ENCODE results near the gene MBP.

Gene MBP

DNA sequence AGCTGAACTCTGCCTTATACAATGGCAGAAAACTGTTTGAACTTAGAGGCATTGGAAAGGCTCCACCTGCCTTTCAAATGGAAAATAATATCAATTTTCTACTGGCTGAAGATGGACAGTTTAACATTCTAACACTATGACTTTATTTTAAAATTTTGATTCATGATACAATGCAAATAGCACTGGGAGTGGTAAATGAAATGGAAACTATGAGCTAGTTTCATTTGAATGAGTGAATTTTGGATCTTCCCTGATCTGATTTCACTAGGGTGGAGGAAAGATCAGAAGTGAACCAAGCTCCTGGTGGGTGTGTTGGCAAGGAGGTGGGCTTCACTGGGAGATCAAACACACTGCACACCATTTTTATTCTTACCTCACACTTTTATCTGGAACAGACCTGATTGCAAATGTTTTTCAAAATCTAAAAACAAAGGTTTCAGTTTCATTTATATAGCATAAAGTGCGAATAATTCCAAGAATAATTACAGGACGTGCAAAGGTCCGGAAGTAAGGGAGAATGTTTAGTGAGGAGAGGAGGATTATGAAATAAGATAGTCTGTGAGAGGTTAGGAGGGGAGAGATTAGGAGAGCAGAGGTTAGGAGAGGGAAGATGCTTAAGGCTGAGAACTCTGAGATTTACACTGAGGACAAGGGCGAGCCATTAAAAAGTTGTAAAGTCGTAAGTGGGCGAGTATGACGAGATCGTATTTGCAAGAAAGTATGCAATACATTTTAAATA is 18.6 kb upstream of the MBP start:
- no peak for DNase-seq (ENCODE audit: low spot score)

DNA sequence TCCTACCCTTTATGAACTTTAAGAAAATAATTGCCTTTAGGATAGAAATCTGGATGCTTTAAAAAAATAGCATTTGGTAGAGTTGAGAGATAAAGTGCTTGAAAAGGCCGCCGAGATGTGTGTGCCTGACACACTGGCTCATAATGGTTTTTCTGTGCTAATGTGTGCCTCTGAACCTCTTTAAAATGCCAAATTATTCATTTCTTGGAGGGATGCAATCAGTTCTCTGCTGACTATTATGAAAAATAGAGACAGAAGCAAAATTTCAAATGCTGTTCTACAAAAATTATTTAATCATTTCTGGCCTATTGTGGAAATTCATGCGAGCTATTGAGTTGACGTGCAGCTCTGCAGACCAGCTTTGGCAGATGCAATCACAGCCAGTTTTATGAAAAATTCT is 18.0 kb upstream of the MBP start:
- DNase-seq (ENCODE audit: low spot score), result no peak

DNA sequence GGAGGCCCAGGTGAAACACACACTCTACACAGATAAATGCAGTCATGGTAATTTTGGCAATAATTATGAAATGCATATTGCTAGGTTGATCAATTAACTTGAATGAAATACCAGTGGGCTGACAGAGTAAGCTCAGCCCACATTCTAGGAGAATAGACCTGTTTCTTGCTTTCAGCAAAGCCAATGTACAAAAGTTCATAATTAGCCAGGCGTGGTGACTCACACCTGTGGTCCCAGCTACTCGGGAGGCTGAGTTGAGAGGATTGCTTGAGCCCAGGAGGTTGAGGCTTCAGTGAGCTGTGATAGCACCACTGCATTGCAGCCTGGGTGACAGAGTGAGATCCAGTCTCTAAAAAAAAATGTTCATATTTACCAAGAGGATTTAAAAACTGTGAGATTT is 15.7 kb upstream of the MBP start:
- no peak for DNase-seq (ENCODE audit: low spot score)

DNA sequence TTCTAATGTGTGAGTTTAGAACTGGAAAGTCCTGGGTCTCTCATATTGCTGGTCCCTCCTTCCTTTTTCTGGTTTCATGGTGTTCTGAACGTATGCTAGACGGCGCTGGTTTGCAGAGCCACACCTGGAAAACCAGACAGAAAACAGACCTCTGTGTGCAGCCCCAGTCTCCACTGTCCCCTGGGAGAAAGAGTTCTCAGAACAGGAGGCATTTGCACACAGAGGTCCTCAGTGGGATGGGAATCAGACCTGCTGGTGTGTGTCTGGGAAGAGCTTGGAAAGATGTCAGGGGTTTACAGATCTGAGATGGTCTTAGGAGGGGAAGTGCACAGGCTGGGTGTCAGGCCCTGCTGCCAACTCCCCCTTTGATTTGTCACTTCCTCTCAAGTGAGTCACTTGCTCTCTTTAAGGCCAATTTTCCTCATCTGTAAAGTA is 14.9 kb upstream of the MBP start:
- peak; percentile 49 for DNase-seq (ENCODE audit: low spot score)

DNA sequence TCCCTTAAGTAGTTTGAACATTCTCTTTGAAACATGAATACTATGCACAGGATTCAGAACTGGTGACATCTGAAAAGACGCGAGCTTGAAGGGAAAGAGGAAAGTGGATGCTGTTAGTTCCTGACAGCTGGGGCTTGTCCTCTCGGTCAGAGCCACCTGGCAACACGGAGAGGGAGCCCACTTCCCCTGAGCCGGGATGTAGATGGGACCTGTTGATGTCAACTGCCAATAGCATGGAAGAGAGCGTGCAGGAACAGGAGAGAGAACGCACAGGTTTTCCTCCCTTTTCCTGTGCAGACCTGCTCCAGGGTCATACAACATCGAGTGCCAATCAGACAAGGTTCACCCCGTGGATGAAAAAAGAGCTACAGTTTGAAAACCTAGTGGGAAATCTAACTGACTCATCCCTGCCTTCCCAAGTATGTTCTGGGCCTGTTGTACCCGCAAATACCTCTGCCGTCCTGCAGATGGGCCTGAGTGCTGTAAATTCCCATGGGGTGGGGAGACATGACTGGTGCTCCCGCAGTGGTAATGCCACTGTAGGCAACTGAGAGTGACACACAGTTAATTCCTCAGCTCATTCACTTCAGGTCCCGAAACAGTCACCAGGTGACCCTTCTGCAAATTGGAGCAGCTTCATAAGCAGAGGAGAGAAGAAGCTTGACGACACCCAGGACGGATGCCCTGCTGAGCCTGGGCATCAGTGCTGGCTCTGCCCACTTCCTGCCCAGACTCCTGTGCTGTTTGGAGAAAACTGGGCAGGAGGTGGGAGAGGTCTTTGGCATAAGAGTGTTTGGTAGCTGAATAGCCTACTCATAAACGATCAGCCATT is 13.9 kb upstream of the MBP start:
- no peak for DNase-seq (ENCODE audit: low spot score)

DNA sequence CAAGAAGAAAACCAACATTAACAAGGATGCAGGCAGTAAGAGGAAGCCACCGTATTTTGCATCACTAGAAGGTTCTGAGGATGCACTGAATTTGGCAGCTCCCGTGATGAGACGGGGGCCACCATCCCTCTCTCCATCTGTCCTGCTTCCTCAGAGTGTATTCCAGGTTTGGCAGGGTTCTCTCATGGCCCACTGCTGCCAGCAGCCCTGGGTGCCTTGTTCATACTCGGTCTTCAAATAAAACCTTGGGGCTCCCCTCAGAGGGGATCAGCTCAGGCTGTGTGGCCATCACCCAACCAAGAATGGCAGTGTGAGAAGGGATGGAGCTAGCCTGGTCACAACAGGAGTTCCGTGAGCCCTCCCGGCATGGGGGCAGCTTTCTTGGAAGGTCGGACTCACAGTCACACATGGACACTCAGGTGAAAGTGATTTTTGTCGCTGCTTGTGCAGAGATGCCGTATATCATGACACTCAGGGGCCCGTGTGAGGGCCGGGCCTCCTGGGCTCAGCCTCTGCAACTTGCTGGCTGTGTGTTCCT is 12.8 kb upstream of the MBP start:
- no peak for DNase-seq (ENCODE audit: low spot score)

DNA sequence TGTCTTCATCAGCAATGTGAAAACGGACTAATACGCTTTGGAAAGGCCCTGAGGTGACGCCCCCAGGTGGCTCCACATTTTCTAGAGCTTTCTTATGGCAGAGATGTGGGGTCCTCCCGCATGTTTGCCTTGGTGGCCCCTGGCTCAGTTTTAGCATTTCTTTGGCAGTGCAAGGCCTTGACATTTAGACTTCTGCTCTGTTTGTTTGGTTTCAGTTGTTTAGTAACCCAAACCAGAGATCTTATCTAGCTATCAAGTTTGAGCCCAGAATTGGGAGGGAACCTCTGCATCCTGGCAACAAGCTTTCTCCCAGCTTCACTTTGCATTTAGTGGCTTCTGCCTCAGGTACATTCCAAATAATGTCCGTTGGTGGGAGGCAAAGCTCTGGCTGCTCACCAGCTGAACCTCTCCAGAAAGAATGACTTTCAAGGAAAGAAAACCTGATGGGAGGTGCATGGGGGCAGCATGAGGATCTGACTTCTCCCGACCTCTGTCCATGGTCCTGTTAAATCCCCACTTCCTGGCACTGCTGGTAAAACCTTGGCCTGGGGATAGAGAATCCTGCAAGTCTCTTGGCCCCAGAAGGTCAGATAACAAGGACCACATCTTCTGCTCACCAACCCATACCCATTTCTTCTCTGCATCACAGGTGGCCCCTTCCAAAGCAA is 12.0 kb upstream of the MBP start:
- no peak for DNase-seq (ENCODE audit: low spot score)

DNA sequence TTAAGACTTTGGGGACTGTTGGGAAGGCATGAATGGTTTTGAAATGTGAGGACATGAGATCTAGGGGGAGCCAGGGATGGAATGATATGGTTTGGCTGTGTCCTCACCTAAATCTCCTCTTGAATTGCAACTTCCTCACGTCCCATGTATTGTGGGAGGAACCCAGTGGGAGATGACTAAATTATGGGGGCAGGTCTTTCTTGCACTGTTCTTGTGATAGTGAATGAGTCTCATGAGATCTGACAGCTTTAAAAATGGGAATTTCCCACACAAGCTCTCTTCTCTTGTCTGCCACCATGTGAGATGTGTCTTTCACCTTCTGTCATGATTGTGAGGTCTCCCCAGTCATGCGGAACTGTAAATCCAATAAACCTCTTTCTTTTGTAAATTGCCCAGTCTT is 11.5 kb upstream of the MBP start:
- no peak for DNase-seq (ENCODE audit: low spot score)

DNA sequence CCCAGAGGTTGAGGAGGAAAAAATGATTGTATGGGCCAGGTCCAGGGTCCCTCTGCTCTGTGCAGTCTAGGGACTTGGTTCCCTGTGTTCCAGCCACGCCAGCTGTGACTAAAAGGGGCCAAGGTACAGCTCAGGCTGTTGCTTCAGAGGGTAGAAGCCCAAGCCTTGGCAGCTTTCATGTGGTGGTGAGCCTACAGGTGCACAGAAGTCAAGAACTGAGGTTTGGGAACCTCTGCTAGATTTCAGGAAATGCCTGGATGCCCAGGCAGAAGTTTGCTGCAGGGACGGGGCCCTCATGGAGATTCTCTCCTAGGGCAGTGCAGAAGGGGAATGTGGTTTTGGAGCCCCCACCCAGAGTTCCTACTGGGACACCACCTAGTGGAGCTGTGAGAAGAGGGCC is 10.6 kb upstream of the MBP start:
- no peak for DNase-seq (ENCODE audit: low spot score)

DNA sequence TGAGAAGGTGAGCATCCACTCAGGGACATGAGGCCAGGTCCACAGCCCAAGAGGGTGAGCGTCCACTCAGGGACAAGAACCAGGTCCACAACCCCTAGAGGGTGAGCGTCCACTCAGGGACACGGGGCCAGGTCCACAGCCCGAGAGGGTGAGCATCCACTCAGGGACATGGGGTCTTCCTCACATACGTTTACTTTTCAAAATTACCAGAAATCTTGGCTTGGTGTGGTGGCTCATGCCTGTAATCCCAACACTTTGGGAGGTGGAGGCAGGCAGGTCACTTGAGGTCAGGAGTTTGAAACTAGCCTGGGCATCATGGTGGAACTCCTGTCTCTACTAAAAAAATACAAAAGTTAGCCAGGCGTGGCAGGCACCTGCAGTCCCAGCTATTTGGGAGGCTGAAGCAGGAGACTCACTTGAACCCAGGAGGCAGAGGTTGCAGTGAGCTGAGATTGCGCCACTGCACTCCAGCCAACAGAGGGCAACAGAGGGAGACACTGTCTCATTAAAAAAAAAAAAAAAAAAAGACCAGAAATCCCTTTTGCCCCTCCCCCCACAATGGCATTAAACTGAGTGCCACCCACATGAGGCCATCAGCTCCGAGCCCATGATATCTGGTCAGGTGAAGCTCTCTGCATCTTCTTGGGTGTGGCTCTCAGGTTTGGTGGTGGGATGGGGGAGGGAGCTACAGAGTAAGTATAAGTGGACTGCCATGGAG is 9.0 kb upstream of the MBP start:
- no peak for DNase-seq (ENCODE audit: low spot score)

DNA sequence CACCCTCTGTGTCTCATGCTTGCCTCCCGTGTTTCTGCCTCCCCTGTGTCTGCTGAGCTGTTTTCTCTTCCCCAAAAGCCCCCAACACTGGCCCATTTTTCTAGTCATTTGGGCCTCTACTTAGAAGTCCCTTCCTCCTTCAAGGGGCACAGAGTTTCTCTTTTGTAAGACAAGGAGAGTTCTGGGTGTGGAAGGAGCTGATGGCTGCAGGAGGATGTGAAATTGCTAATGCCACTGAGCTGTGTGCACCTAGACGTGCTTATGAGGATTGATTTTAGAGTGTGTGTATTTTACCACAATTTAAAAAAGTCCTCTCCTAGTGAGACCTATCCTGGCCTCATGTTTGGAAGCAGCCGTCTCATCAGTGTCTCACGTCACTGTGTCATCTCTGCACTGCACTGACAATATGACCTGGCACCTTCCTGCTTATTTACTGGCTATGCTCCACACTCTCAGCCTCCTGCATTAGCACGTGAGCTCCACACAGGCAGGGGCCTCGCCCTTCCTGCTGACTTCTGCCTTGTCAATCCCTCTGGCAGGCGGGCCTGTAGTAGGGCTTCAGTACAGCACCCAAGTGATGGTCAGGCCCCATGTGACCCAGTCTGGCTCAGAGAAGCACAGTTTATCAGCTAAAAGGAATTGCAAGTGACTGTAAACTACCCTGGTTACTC is 8.0 kb upstream of the MBP start:
- DNase-seq (ENCODE audit: low spot score), result peak; percentile 56

DNA sequence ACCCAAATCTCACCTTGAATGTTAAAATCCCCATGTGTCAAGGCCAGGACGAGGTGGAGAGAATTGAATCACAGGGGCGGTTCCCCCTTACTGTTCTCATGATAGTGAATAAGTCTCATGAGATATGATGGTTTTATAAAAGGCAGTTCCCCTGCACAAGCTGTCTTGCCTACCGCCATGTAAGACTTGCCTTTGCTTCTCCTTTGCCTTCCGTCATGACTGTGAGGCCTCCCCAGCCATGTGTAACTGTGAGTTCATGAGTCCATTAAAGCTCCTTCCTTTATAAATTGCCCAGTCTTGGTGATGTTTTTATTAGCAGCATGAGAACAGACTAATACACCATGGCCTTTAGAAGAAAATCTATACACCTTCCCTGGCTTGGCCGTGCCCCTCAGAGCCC is 7.4 kb upstream of the MBP start:
- DNase-seq (ENCODE audit: low spot score), result no peak

DNA sequence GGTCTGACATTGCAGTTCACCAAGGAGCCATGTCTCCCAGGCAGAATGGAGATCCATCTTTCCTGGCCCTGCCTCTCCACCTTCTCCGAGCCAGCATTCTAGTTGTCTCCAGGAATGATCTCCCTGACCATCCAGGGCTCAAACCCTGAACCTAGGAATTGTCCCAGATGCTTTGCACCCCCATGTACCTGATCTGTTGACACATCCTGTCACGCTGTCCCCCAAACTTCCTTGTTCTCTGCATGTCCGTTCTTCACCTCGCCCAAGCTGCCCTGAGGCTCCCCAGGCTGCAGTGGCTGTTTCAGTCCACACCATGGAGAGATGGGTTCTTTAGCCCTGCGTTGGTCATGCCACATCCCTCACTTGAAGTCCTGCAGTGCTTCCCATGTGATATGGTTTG is 7.0 kb upstream of the MBP start:
- DNase-seq (ENCODE audit: low spot score), result no peak

DNA sequence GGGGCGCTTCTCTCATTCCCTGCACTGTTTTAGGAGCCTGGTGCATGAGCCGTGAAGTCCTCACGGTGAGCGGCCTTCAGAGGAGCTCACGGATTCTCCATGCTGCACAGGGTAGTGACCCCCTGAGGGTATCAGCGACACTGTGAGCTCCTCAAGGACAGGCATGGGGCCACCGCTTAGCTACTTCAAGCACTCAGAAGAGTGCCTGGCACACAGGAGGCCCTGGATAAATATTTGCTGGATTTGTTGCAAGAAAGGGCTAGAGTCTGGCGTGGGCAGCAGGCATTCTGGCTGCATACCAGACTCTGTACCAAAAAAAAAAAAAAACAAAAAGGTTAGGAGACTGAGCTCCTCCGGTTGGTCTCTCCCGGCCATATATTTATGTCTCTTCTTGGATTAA is 5.7 kb upstream of the MBP start:
- no peak for DNase-seq (ENCODE audit: low spot score)

DNA sequence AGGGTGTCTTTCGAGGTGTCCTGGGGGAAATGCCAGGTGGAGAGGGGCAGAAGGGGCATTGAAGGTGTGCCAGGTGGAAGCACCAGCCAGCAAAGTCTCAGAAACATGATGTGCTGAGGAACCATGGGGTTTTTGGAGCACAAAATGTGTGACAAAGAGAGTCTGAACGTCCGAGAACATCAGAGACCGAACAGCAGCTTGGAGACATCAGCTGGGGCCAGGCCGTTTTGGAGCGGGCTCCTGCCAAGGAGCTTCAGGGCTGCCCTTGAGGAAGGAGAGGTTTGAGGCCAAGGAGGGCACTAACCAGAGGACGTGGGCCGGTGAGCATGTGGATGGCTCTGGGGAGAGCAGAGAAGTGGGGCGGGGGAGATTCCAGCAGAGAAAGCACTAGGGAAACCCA is 5.3 kb upstream of the MBP start:
- DNase-seq (ENCODE audit: low spot score), result no peak

DNA sequence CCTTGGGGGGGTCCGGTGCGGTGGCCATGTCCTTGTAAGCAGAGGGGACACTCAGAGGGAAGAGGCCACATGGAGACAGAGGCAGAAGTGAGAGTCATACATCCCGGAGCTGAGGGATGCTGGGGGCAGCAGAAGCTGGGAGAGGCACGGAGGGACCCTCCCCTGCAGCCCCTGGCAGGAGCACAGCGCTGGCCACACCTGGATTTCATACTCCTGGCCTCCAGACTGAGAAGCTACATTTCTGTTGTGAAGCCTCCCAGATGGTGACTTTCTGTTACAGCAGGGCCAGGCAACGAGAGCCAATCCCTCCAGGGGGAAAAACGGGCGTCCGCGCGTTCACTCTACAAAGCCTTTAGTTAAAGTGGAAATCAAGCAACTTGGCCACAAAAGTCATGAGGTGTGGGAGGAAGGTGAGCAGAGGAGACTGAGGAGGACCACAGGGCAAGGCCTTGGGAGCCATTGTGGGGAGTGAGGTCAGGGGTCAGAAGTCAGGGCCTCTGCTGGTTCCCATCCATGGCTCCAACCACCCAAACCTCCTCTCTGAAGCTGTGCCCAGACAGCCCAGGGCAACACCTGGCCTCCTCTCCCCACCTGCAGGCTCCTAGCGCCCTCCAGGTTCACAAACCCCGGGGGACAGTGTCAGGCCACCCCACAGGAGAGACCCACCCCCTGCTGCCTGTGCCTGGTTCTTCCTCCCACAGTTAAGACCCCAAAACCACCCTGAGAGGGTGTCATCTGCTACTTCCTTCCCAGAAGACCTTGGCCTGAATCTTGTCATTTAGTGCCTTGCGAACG is 4.5 kb upstream of the MBP start:
- DNase-seq (ENCODE audit: low spot score), result no peak

DNA sequence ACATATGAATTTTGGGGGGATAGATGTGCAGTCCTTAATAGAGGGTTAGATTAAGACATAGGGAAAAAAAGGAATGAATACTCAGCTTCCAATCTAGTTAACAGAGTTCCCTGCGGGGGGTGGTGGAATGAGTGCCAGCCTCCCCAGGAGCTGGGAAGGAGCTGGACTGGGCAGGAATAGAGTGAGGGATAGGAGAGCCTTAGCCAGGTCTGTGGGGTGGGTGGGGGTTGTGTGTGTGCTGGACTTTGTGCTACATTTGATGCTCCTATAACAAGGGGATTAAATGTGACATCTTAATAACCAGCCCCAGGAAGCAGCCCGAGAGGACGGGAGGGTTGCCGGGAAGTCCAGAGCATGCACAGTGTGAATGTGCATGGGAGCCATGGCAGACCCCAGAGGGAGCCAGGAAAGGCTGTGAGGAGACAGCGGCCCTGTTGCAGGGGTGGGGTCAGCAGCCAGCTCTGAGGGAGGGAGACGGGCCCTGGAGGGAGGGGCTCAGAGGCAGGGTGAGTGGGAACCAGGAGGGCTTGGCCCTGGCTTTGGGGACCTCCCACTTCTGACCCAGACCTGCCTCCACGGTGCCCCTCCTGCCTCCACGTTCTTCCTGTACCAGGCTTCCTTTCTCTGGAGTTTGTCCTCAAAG is 3.6 kb upstream of the MBP start:
- DNase-seq (ENCODE audit: low spot score), result no peak

DNA sequence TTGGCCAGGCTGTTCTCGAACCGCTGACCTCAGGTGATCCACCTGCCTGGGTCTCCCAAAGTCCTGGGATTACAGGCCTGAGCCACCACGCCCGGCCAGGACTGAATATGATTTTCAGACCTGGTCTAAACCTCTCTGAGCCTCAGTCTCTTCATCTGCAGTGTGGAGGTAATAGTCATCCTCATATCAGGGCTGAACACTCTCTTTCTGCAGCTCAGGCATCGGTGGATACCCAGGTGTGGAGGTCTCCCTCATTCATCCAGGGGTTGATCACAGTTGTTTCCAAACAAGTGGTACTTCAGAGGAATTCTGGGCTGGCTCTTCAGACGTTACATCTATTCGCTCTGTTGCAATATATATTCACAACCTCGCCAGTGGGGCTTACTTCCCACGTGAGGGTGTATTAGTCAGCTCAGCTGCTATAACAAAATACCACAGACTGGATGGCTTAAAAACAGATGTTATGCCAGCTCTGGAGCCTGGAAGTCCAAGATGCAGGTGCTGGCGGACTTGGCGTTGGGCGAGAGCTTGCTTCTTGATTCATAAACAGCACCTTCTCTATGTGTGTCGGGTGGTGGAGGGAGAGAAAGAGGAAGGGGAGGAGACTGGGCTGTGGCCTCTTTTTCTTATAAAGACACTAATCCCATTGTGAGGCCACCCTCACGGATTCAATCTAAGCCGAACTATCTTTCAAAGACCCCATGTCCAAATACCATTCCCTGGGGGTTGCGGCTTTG is 2.9 kb upstream of the MBP start:
- no peak for DNase-seq (ENCODE audit: low spot score)

DNA sequence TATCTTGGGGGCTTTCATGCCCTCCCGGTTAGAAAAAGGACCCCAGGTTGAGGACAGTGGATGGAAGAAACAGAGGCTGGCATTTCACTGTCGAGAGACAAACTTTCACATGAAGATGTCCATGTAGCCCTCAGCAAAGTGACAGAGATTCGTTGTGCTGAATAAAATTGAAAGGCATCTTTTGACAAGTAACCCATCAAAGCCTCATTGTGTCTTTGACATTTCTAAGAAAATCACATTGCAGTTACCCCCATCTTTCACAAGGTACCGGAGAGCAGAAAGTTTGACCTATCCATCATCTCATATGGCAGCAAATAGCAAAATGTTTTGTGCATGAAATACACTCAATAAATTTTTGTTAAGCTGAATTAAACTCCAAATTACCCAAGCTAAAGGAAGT is 2.0 kb upstream of the MBP start:
- DNase-seq (ENCODE audit: low spot score), result no peak
